Measurements from ENCODE around the gene RNPS1.

DNA sequence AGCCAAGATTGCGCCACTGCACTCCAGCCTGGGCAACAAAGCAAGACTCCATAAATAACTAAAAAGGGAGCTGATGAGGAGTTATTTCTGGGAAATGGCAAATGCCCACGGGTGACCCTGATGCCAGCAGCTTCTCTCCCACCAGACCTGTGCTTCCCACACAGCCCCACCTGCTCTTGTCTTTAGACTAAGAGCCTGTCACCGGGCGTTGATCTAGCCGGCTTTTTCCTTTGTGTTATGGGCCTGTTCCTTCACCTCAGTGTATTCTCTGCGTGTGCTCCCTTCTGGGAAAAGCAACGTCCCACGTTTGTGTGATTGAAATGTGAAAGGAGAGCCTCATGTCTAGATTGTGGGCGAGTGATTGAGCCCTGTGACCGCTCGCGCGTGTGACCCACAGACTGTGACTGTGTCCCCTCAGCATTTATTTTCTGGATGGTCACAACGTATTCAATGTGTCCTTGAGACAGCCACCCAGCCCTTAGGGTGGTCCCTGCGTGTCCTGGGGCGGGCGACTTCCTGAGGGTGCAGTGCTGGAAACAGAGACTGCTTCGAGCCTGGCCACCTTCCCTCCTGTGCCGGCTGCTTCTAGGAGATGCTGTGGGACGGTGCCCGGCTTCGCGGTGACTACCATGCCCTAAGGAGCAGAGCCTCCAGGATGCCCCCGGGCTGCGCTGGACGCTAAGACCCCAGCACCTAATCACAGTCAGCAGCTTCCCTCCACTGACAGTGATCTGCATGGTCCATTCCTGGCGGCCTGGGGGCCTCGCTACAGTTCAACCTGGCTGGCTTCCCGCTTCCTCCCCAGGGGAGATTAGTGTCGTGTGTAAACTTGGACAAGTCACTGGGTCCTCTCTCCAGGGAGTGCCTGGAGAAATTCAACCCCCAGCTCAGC lies 7.8 kb upstream of the RNPS1 start:
- TF ChIP-seq CTCF (IDR thresholded peaks at IDR 0.05; ENCODE audit: low read length) (no peak), EZH2 (optimal IDR thresholded peaks at IDR 0.05; ENCODE audit: low read depth, low read length) (no peak)

Data from MM.1S (cell line).